K562 (cell line): Measurements from ENCODE around the gene GPATCH4. TPM values are rescaled to one million over a fixed set of nuclear protein-coding genes. Genes with fewer than 3 reads are reported as not detected.

ENCODE experiments used
- EP400 ChIP-seq: fragments of 450-650 bp; IDR thresholded peaks from 2 replicates; pipeline ENCODE4 v1.6.1; 2017; ENCODE audit warnings: antibody characterized with exemption, mild to moderate bottlenecking, moderate library complexity
- GABPA ChIP-seq: fragments of 200-800 bp; sonication (Bioruptor generic); conservative IDR thresholded peaks from 2 replicates; pipeline ENCODE4 v1.6.1; 2016; ENCODE audit warnings: low read depth, missing genetic modification characterization, missing compliant biosample characterization
- GATA2 ChIP-seq: sonication (generic); formaldehyde crosslinking; IDR thresholded peaks from 2 replicates; pipeline ENCODE4 v1.4.0; 2020; ENCODE audit warnings: mild to moderate bottlenecking, missing genetic modification reagents
- HMG20A ChIP-seq: fragments of 450-650 bp; formaldehyde crosslinking; conservative IDR thresholded peaks from 2 replicates; pipeline ENCODE4 v1.4.0; 2020; ENCODE audit warnings: mild to moderate bottlenecking, mixed read lengths
- JUN ChIP-seq, 2 experiments: sonication (generic) in 1 of 2; formaldehyde crosslinking in 1 of 2; IDR thresholded peaks; 2 replicates each; pipeline versions ENCODE4 v1.6.1 to v1.8.0; 2012 to 2022; ENCODE audit warnings: borderline replicate concordance in 2 of 2, mild to moderate bottlenecking in 2 of 2, improper control_type of control experiment in 1 of 2, low read depth in 1 of 2, low read length in 1 of 2, missing genetic modification reagents in 1 of 2
- MXI1 ChIP-seq: IDR thresholded peaks from 2 replicates; pipeline ENCODE4 v1.6.1; 2011; ENCODE audit warnings: low read depth, mild to moderate bottlenecking, improper control_type of control experiment, low read length
- NFE2 ChIP-seq: IDR thresholded peaks from 2 replicates; pipeline ENCODE4 v1.6.1; 2014; ENCODE audit warnings: antibody characterized with exemption, low read depth
- POLR2A ChIP-seq: fragments of 450-650 bp; conservative IDR thresholded peaks from 2 replicates; pipeline ENCODE4 v1.6.1; 2016
- RBM15 ChIP-seq: fragments of 200-400 bp; formaldehyde crosslinking; IDR thresholded peaks from 2 replicates; pipeline ENCODE4 v1.6.1; 2018; ENCODE audit warnings: mild to moderate bottlenecking, low read length, moderate library complexity; ENCODE audit not compliant: insufficient read depth
- TAF1 ChIP-seq: IDR thresholded peaks from 2 replicates; pipeline ENCODE4 v1.6.1; 2011; ENCODE audit warnings: mild to moderate bottlenecking, low read length, moderate library complexity; ENCODE audit not compliant: insufficient read depth, control insufficient read depth, severe bottlenecking; ENCODE audit errors: extremely low read depth
- XRCC3 ChIP-seq: fragments of 450-650 bp; IDR thresholded peaks from 2 replicates; pipeline ENCODE4 v1.6.1; 2017; ENCODE audit warnings: mild to moderate bottlenecking, moderate library complexity
- ZNF3 ChIP-seq: fragments of 250-450 bp; sonication (Bioruptor Pico); IDR thresholded peaks from 2 replicates; pipeline ENCODE4 v1.5.0; 2021; ENCODE audit warnings: mild to moderate bottlenecking, moderate library complexity
- polyA plus RNA-seq, 8 experiments: library from polyadenylated mRNA; depleted of rRNA in 4 of 8; stranded (reverse) in 5 of 8; unstranded in 3 of 8; fragments of >200 nt; fragmentation: Nextera tagmentation in 2 of 8; fragmentation: Illumina TruSeq in 1 of 8; extraction: Ambion mirVana in 2 of 8; extraction: Trizol in 1 of 8; gene quantifications; 2 replicates each; pipeline versions ENCODE4 v1.2.1 to v1.2.3, GENCODE V29; 2011 to 2014; ENCODE audit warnings: inconsistent platforms in 1 of 8, missing spikeins in 1 of 8
- total RNA-seq, 7 experiments: library from RNA; depleted of rRNA in 6 of 7; stranded (reverse); fragments of >200 nt in 6 of 7; fragmentation: Illumina TruSeq in 2 of 7; extraction: Trizol in 2 of 7; gene quantifications; 2 replicates each; pipeline versions ENCODE4 v1.2.1 to v1.2.3, GENCODE V29; 2011 to 2021; ENCODE audit warnings: low replicate concordance in 1 of 7
- TF ChIP-seq, protein P1 (sequence below): fragments of 150-350 bp; IDR thresholded peaks from 2 replicates; pipeline ENCODE4 v1.6.1; 2014; ENCODE audit warnings: low read depth, mild to moderate bottlenecking, low read length, borderline replicate concordance
- TF ChIP-seq, protein P2 (sequence below): fragments of 250-450 bp; sonication (Bioruptor Pico); IDR thresholded peaks from 2 replicates; pipeline ENCODE4 v1.4.0; 2020; ENCODE audit warnings: mild to moderate bottlenecking, moderate library complexity
- TF ChIP-seq, protein P3 (sequence below), 3 experiments: IDR thresholded peaks in 2 of 3; conservative IDR thresholded peaks in 1 of 3; 2 replicates each; pipeline ENCODE4 v1.5.1; 2011 to 2012; ENCODE audit warnings: low read length in 3 of 3, mild to moderate bottlenecking in 3 of 3, control low read depth in 2 of 3, improper control_type of control experiment in 1 of 3, inconsistent platforms in 1 of 3, low read depth in 1 of 3, mixed read lengths in 1 of 3, moderate library complexity in 1 of 3; ENCODE audit not compliant: insufficient read depth in 2 of 3
- TF ChIP-seq, protein P4 (sequence below): fragments of 450-650 bp; formaldehyde crosslinking; IDR thresholded peaks from 2 replicates; pipeline ENCODE4 v1.4.0; 2020; ENCODE audit warnings: mild to moderate bottlenecking, mixed read lengths

GPATCH4 gene
- total and polyA plus RNA-seq, 9 of the 15 experiments (the other 6 are each of a cell fraction or from before 2014, with no cell fraction given), result 43.7 to 105 (median 76.5) TPM

DNA sequence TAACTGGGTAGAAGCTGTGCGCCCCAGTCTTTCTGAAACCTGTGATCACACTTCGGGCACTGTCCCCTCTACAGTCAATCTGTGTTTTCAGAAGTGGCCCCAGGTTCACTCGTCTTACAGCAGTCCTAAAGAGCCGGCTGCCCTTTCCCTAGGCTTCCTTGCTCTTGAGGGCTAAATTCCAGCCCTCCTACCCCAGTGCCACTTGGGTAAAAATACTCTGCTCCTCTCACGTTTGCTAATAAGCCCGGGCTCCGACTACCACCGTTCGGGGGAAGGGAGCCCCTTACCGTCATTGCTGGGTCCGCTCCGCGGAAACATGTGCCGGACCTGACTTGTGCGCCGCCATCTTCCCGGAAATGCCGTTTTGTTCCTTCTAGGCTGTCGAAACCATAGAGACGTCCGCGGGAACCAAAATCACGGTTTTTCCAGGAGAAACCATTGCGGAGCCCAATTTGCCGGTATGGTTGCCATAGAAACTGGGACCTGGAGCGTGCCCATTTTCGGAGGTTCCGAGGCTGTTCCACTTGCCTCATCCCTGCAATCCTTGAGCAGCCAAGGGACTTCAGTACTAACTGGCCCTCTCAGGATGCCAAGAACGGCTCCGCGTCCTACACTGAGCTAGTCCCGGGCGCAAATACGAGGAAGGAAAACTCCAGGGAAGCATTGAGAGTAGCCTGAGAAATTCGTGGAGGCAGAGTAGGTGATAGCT lies at the start of gene GPATCH4 (continued):
- TF ChIP-seq, protein P1, sequence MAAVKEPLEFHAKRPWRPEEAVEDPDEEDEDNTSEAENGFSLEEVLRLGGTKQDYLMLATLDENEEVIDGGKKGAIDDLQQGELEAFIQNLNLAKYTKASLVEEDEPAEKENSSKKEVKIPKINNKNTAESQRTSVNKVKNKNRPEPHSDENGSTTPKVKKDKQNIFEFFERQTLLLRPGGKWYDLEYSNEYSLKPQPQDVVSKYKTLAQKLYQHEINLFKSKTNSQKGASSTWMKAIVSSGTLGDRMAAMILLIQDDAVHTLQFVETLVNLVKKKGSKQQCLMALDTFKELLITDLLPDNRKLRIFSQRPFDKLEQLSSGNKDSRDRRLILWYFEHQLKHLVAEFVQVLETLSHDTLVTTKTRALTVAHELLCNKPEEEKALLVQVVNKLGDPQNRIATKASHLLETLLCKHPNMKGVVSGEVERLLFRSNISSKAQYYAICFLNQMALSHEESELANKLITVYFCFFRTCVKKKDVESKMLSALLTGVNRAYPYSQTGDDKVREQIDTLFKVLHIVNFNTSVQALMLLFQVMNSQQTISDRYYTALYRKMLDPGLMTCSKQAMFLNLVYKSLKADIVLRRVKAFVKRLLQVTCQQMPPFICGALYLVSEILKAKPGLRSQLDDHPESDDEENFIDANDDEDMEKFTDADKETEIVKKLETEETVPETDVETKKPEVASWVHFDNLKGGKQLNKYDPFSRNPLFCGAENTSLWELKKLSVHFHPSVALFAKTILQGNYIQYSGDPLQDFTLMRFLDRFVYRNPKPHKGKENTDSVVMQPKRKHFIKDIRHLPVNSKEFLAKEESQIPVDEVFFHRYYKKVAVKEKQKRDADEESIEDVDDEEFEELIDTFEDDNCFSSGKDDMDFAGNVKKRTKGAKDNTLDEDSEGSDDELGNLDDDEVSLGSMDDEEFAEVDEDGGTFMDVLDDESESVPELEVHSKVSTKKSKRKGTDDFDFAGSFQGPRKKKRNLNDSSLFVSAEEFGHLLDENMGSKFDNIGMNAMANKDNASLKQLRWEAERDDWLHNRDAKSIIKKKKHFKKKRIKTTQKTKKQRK, result no peak
- TF ChIP-seq TAF1 (peak; percentile 95), GABPA (tag) (peak; percentile 95), POLR2A (peak; percentile 93), HMG20A (CRISPR knock-in tag) (no peak), EP400 (peak; percentile 96), NFE2 (no peak), ZNF3 (CRISPR knock-in tag) (no peak), XRCC3 (no peak), GATA2 (no peak), MXI1 (peak; percentile 98), RBM15 (no peak), JUN (IDR thresholded peaks at IDR 0.05; ENCODE audit: borderline replicate concordance, low read depth, low read length) (peak; percentile 72; the same call in 1 of the 2 replicates), JUN (CRISPR knock-in tag; IDR thresholded peaks at IDR 0.05; ENCODE audit: borderline replicate concordance) (no peak)
- TF ChIP-seq, protein P2, sequence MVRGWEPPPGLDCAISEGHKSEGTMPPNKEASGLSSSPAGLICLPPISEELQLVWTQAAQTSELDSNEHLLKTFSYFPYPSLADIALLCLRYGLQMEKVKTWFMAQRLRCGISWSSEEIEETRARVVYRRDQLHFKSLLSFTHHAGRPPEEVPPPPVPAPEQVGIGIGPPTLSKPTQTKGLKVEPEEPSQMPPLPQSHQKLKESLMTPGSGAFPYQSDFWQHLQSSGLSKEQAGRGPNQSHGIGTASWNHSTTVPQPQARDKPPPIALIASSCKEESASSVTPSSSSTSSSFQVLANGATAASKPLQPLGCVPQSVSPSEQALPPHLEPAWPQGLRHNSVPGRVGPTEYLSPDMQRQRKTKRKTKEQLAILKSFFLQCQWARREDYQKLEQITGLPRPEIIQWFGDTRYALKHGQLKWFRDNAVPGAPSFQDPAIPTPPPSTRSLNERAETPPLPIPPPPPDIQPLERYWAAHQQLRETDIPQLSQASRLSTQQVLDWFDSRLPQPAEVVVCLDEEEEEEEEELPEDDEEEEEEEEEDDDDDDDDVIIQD (CRISPR knock-in tag), result no peak
- TF ChIP-seq, protein P3, sequence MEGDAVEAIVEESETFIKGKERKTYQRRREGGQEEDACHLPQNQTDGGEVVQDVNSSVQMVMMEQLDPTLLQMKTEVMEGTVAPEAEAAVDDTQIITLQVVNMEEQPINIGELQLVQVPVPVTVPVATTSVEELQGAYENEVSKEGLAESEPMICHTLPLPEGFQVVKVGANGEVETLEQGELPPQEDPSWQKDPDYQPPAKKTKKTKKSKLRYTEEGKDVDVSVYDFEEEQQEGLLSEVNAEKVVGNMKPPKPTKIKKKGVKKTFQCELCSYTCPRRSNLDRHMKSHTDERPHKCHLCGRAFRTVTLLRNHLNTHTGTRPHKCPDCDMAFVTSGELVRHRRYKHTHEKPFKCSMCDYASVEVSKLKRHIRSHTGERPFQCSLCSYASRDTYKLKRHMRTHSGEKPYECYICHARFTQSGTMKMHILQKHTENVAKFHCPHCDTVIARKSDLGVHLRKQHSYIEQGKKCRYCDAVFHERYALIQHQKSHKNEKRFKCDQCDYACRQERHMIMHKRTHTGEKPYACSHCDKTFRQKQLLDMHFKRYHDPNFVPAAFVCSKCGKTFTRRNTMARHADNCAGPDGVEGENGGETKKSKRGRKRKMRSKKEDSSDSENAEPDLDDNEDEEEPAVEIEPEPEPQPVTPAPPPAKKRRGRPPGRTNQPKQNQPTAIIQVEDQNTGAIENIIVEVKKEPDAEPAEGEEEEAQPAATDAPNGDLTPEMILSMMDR (IDR thresholded peaks at IDR 0.05 in 2 of 3, conservative IDR thresholded peaks at IDR 0.05 in 1 of 3; ENCODE audit: insufficient read depth in 2 of 3, low read depth in 1 of 3, low read length in 3 of 3), result no peak
- TF ChIP-seq, protein P4, sequence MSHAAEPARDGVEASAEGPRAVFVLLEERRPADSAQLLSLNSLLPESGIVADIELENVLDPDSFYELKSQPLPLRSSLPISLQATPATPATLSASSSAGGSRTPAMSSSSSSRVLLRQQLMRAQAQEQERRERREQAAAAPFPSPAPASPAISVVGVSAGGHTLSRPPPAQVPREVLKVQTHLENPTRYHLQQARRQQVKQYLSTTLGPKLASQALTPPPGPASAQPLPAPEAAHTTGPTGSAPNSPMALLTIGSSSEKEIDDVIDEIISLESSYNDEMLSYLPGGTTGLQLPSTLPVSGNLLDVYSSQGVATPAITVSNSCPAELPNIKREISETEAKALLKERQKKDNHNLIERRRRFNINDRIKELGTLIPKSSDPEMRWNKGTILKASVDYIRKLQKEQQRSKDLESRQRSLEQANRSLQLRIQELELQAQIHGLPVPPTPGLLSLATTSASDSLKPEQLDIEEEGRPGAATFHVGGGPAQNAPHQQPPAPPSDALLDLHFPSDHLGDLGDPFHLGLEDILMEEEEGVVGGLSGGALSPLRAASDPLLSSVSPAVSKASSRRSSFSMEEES, result no peak
